HepG2 (cell line): Measurements from ENCODE around the gene RBM28. TPM values are rescaled to one million over a fixed set of nuclear protein-coding genes. Genes with fewer than 3 reads are reported as not detected.

Experiments used
- AHDC1 ChIP-seq: sonication (generic); formaldehyde crosslinking; IDR thresholded peaks from 2 replicates; pipeline ENCODE4 v1.5.1; 2020; ENCODE audit warnings: mild to moderate bottlenecking, missing genetic modification reagents, borderline replicate concordance
- AHR ChIP-seq: IDR thresholded peaks from 2 replicates; pipeline ENCODE4 v1.6.1; 2018; ENCODE audit warnings: missing genetic modification reagents, missing compliant biosample characterization
- AKAP8 ChIP-seq: sonication (generic); formaldehyde crosslinking; IDR thresholded peaks from 2 replicates; pipeline ENCODE4 v1.5.1; 2020; ENCODE audit warnings: mild to moderate bottlenecking, missing genetic modification reagents
- ARID5B ChIP-seq: IDR thresholded peaks from 2 replicates; pipeline ENCODE4 v1.4.0; 2020; ENCODE audit warnings: mild to moderate bottlenecking, missing genetic modification reagents
- EZH2 ChIP-seq: conservative IDR thresholded peaks from 2 replicates; pipeline ENCODE4 v1.6.1; 2012; ENCODE audit warnings: mild to moderate bottlenecking, low read depth, low read length, moderate library complexity
- KAT8 ChIP-seq: IDR thresholded peaks from 2 replicates; pipeline ENCODE4 v1.6.1; 2016; ENCODE audit warnings: missing genetic modification reagents, missing compliant biosample characterization
- MAFK ChIP-seq, 2 experiments: IDR thresholded peaks in 1 of 2; conservative IDR thresholded peaks in 1 of 2; 2 replicates each; pipeline ENCODE4 v1.6.1; 2011; ENCODE audit warnings: improper control_type of control experiment in 2 of 2, low read length in 2 of 2
- MYC ChIP-seq: sonication (generic); formaldehyde crosslinking; IDR thresholded peaks from 2 replicates; pipeline ENCODE4 v1.9.0; 2021; ENCODE audit warnings: missing genetic modification reagents, borderline replicate concordance
- MYNN ChIP-seq: sonication (generic); formaldehyde crosslinking; IDR thresholded peaks from 2 replicates; pipeline ENCODE4 v1.4.0; 2020; ENCODE audit warnings: mild to moderate bottlenecking, low read depth, missing genetic modification reagents
- SMAD1 ChIP-seq: sonication (generic); formaldehyde crosslinking; IDR thresholded peaks from 2 replicates; pipeline ENCODE4 v1.4.0; 2020; ENCODE audit warnings: missing genetic modification reagents, low read depth, mild to moderate bottlenecking, borderline replicate concordance
- SMAD3 ChIP-seq: sonication (generic); formaldehyde crosslinking; IDR thresholded peaks from 2 replicates; pipeline ENCODE4 v1.4.0; 2020; ENCODE audit warnings: missing genetic modification reagents
- SP4 ChIP-seq: sonication (generic); formaldehyde crosslinking; IDR thresholded peaks from 2 replicates; pipeline ENCODE4 v1.8.1; 2023; ENCODE audit warnings: mild to moderate bottlenecking, missing genetic modification reagents
- XBP1 ChIP-seq: sonication (generic); formaldehyde crosslinking; IDR thresholded peaks from 2 replicates; pipeline ENCODE4 v1.5.0; 2020; ENCODE audit warnings: missing genetic modification reagents
- ZC3H4 ChIP-seq: sonication (generic); formaldehyde crosslinking; IDR thresholded peaks from 2 replicates; pipeline ENCODE4 v1.4.0; 2020; ENCODE audit warnings: missing genetic modification reagents, borderline replicate concordance
- ZNF256 ChIP-seq: sonication (generic); formaldehyde crosslinking; conservative IDR thresholded peaks from 2 replicates; pipeline ENCODE4 v1.4.0; 2020; ENCODE audit warnings: missing genetic modification reagents
- ZNF260 ChIP-seq: sonication (generic); formaldehyde crosslinking; IDR thresholded peaks from 2 replicates; pipeline ENCODE4 v1.4.0; 2020; ENCODE audit warnings: missing genetic modification reagents, low read depth, mild to moderate bottlenecking, borderline replicate concordance
- ZNF326 ChIP-seq: sonication (generic); formaldehyde crosslinking; IDR thresholded peaks from 2 replicates; pipeline ENCODE4 v1.4.0; 2020; ENCODE audit warnings: missing genetic modification reagents, borderline replicate concordance
- ZNF569 ChIP-seq: sonication (generic); formaldehyde crosslinking; IDR thresholded peaks from 2 replicates; pipeline ENCODE4 v1.5.0; 2020; ENCODE audit warnings: mild to moderate bottlenecking, missing genetic modification reagents, moderate library complexity, borderline replicate concordance
- ZNF790 ChIP-seq: sonication (generic); formaldehyde crosslinking; IDR thresholded peaks from 2 replicates; pipeline ENCODE4 v1.8.0; 2022; ENCODE audit warnings: missing genetic modification reagents, mild to moderate bottlenecking, borderline replicate concordance
- ZNF878 ChIP-seq: sonication (generic); formaldehyde crosslinking; IDR thresholded peaks from 2 replicates; pipeline ENCODE4 v1.8.1; 2023; ENCODE audit warnings: mild to moderate bottlenecking, missing genetic modification reagents, moderate library complexity
- polyA plus RNA-seq, 8 experiments: library from polyadenylated mRNA; depleted of rRNA in 3 of 8; stranded (reverse) in 7 of 8; unstranded in 1 of 8; fragments of >200 nt; fragmentation: Illumina TruSeq in 4 of 8; extraction: Trizol in 4 of 8; gene quantifications; 2 replicates each; pipeline versions ENCODE4 v1.2.1 to v1.2.3, GENCODE V29; 2011 to 2016; ENCODE audit warnings: low read depth in 4 of 8, missing spikeins in 1 of 8, mixed read lengths in 1 of 8; ENCODE audit not compliant: insufficient read depth in 1 of 8
- total RNA-seq, 5 experiments: library from RNA; depleted of rRNA; stranded (reverse); fragments of >200 nt; fragmentation: Illumina TruSeq; extraction: Trizol; gene quantifications; 2 replicates each; pipeline ENCODE4 v1.2.3, GENCODE V29; 2016; ENCODE audit warnings: low read depth in 1 of 5

RBM28 gene
- total and polyA plus RNA-seq, 2 of the 13 experiments (the other 11 are each of a cell fraction or from before 2014, with no cell fraction given) = 20.5 to 49.0 TPM

GRCh38 chr7:128343554-128344430 lies at the start of gene RBM28 (continued):
- peak; percentile 97 for TF ChIP-seq MYNN (CRISPR knock-in tag)
- no peak for TF ChIP-seq ZNF326 (CRISPR knock-in tag)
- peak; percentile 91; the same call in 1 of the 2 replicates for TF ChIP-seq SMAD1 (CRISPR knock-in tag)
- 0 out of 2 replicates have a peak, but pooled peaks have one; percentile 64 for TF ChIP-seq ZNF260 (CRISPR knock-in tag)
- peak; percentile 81 for TF ChIP-seq AHDC1 (CRISPR knock-in tag)
- no peak for TF ChIP-seq ZNF569 (CRISPR knock-in tag)
- peak; percentile 98 for TF ChIP-seq ZNF256
- TF ChIP-seq MYC = peak; percentile 98
- TF ChIP-seq EZH2 = no peak
- TF ChIP-seq AKAP8 (CRISPR knock-in tag) = peak; percentile 45; the same call in 1 of the 2 replicates
- TF ChIP-seq ARID5B (CRISPR knock-in tag) = peak; percentile 85
- peak; percentile 91; the same call in 1 of the 2 replicates for TF ChIP-seq XBP1 (CRISPR knock-in tag)
- TF ChIP-seq MAFK (conservative IDR thresholded peaks at IDR 0.05 in 1 of 2, IDR thresholded peaks at IDR 0.05 in 1 of 2; ENCODE audit: low read length in 2 of 2) = no peak
- peak; percentile 100 for TF ChIP-seq ZNF878 (CRISPR knock-in tag)
- peak; percentile 99 for TF ChIP-seq KAT8 (CRISPR knock-in tag)
- peak; percentile 95; the same call in 1 of the 2 replicates for TF ChIP-seq ZNF790
- peak; percentile 99 for TF ChIP-seq AHR (CRISPR knock-in tag)
- peak; percentile 94 for TF ChIP-seq SMAD3
- TF ChIP-seq ZC3H4 (CRISPR knock-in tag) = peak; percentile 74; the same call in 1 of the 2 replicates
- peak; percentile 96 for TF ChIP-seq SP4 (CRISPR knock-in tag)
